ENCODE results near the gene PEPD.

DNA sequence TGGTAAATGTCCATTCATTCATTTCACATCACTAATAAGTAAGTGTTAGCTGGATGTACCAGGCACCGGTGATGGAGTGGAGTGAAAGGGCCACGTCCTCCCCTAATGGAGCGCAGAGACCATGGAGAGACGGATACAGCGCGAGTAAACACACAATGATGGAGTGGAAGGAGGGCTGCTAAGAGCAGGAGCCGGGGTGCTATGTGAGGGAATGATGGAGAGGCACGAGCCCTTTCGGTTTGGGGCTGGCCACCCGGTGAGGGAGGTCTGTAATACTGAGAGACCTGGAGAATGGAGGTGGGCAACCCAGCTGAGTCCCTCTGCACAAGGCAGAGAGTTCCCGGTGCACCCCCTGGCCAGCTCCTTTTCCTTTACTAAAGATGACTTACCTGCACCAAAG is 53.7 kb downstream of the PEPD start:
- TF ChIP-seq ZNF263 (CRISPR knock-in tag; IDR thresholded peaks at IDR 0.05; ENCODE audit: low read depth) (no peak), HMGA2 (CRISPR knock-in tag; IDR thresholded peaks at IDR 0.05) (no peak), SP1 (CRISPR knock-in tag; conservative IDR thresholded peaks at IDR 0.05) (no peak), JUN (CRISPR knock-in tag; IDR thresholded peaks at IDR 0.05) (no peak), ESRRA (CRISPR knock-in tag; IDR thresholded peaks at IDR 0.05; ENCODE audit: borderline replicate concordance) (no peak), NFE2L1 (CRISPR knock-in tag; IDR thresholded peaks at IDR 0.05) (no peak)
- TF ChIP-seq, protein P1, sequence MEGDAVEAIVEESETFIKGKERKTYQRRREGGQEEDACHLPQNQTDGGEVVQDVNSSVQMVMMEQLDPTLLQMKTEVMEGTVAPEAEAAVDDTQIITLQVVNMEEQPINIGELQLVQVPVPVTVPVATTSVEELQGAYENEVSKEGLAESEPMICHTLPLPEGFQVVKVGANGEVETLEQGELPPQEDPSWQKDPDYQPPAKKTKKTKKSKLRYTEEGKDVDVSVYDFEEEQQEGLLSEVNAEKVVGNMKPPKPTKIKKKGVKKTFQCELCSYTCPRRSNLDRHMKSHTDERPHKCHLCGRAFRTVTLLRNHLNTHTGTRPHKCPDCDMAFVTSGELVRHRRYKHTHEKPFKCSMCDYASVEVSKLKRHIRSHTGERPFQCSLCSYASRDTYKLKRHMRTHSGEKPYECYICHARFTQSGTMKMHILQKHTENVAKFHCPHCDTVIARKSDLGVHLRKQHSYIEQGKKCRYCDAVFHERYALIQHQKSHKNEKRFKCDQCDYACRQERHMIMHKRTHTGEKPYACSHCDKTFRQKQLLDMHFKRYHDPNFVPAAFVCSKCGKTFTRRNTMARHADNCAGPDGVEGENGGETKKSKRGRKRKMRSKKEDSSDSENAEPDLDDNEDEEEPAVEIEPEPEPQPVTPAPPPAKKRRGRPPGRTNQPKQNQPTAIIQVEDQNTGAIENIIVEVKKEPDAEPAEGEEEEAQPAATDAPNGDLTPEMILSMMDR (IDR thresholded peaks at IDR 0.05), result no peak
- TF ChIP-seq, protein P2, sequence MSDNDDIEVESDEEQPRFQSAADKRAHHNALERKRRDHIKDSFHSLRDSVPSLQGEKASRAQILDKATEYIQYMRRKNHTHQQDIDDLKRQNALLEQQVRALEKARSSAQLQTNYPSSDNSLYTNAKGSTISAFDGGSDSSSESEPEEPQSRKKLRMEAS (CRISPR knock-in tag; IDR thresholded peaks at IDR 0.05), result no peak
- TF ChIP-seq, protein P3, sequence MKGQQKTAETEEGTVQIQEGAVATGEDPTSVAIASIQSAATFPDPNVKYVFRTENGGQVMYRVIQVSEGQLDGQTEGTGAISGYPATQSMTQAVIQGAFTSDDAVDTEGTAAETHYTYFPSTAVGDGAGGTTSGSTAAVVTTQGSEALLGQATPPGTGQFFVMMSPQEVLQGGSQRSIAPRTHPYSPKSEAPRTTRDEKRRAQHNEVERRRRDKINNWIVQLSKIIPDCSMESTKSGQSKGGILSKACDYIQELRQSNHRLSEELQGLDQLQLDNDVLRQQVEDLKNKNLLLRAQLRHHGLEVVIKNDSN (CRISPR knock-in tag; IDR thresholded peaks at IDR 0.05), result no peak

All from WTC11 (cell line).